ENCODE results near the gene GSK3A.

GRCh38 chr19:42272989-42273406 is 30.6 kb upstream of the GSK3A start:
- TF ChIP-seq CTCF (IDR thresholded peaks at IDR 0.05) (no peak), POLR2AphosphoS5 (IDR thresholded peaks at IDR 0.05) (no peak)
